ENCODE results near the gene DRG2.

DNA sequence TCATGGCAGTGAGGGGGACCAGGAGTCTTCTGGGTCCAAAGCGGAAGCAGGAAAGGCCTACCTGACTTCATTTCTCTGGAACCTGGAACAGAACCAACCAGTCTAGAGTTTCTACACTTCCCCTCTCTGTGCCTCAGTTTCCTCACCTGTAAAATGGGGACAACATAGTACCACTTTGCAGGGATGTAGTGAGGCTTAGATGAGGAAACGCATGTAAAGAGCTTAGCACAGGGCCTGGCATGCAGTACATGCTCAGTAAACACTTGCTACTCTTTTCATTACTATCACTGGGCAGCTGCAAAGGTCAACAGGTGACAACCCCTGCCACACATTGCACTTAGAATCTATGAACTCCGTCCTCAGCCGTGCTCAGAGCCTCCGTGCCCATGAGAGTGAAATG, 45.0 kb downstream of the DRG2 start:
- no peak for TF ChIP-seq POLR2A (IDR thresholded peaks at IDR 0.05)
- TF ChIP-seq, protein P1, sequence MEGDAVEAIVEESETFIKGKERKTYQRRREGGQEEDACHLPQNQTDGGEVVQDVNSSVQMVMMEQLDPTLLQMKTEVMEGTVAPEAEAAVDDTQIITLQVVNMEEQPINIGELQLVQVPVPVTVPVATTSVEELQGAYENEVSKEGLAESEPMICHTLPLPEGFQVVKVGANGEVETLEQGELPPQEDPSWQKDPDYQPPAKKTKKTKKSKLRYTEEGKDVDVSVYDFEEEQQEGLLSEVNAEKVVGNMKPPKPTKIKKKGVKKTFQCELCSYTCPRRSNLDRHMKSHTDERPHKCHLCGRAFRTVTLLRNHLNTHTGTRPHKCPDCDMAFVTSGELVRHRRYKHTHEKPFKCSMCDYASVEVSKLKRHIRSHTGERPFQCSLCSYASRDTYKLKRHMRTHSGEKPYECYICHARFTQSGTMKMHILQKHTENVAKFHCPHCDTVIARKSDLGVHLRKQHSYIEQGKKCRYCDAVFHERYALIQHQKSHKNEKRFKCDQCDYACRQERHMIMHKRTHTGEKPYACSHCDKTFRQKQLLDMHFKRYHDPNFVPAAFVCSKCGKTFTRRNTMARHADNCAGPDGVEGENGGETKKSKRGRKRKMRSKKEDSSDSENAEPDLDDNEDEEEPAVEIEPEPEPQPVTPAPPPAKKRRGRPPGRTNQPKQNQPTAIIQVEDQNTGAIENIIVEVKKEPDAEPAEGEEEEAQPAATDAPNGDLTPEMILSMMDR (IDR thresholded peaks at IDR 0.05 in 4 of 5, conservative IDR thresholded peaks at IDR 0.05 in 1 of 5): no peak

All from gastrocnemius medialis (tissue), 4 donors.